GF-D8 (cell line): ENCODE measurements around the gene GABRR3.

Experiments used
- DNase-seq: peaks from one replicate; lab custom pipeline; 2025; lab: John Stamatoyannopoulos, UW

The GABRR3 gene

DNA sequence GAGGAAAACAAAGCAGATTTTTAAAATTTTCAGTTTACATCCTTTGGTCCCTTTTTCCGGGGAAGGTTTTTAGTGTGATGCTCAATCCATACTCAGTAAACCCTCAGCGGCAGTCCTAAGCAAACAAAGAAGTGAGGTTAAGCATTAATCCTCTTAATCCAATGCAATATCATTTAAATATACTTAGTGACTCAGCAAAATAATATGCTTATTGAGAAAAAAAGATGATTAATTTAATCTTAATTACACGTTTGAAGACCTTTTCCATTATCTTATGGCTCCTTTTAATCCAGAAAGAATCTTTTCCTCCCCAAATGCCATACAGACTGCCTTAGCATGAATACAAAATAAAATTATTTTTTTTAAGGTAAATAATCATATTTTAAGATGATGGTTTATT is at the start of gene GABRR3:
Gene GABRR3, minus strand, starts transcription at position 108 of the 400 bp plus-strand sequence. CDS start 328 bp downstream, outside the sequence.
- DNase-seq = no peak

DNA sequence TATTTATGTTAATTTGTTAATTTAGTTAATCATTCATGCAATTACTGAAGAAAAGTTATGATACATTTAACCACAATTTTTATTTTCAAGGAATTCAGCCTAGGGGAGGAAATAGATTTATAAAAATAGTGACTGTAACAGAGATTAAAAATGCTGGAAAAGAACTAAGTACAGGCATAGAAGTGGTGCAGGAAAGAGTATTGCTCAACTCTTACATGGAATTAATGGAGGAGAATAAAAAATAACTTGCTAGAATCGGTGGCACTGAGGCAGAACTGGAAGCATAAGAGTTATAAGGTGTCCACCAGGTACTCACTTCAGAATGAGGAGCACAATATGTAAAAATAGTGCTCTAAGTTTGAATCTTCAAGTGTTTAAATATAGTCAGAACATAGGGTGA is 38.4 kb upstream of the GABRR3 start:
- no peak for DNase-seq

DNA sequence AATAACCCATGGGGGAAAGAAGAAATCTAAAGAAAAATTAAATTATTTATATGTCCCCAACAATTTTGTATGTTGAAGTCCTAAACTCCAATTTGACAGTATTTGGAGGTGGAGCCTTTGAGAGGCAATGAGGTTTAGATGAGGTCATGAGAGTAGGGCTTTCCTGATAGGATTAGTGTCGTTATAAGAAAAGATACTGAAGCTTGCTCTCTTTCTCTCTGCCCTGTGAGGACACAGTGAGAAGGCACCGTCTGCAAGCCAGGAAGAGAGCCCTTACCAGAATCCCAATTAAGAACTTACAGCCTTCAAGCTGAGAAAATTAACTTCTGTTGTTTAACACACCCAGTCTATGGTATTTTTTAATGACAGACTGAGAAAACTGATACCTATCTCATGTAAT is 35.7 kb upstream of the GABRR3 start:
- DNase-seq = no peak

DNA sequence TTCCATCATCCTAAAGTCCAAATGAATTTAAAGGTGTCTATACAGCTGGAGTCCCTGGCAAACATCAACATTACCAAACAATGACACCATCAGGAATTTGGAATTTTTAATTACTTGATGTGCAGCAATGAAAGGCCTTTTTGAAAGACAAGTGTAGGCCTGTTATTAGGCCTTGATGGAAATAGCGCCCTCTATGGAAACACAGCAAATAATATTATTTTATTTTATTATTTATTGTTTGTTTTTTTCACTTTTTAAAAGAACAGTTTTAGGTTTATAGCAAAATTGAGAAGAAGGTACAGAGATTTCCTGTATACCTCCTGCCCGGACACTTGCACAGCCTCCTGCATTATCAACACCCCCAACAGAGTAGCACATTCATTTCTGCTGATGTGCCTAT is 33.7 kb upstream of the GABRR3 start:
- DNase-seq = no peak

DNA sequence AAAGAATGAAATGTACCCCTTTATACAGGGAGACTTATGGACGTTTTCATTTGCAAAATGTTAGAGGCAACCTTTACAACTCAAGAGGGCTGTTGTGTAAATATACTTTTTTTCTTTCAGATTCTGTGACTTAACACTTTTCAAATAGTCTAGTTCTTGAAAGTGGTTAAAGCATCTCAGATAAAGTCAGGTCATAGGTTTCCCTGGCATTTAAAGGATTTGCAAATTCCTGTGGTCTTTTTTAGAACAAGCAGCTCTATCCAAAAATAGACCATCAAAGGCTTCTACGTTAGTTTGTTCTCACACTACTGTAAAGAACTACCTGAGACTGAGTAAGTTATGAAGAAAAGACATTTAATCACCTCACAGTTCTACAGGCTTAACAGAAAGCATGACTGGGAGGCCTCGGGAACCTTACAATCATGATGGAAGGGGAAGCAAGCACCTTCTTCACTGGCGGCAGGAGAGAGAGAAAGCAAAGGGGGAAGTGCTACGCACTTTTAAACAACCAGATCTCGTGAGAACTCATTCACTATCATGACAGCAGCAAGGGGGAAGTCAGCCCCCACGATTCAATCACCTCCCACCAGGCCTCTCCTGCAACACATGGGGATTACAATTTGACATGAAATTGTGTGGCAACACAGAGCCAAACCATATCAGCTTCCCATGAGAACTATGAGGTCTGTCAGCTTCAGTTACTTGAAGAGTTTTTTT is 23.3 kb upstream of the GABRR3 start:
- peak; percentile 4 for DNase-seq

DNA sequence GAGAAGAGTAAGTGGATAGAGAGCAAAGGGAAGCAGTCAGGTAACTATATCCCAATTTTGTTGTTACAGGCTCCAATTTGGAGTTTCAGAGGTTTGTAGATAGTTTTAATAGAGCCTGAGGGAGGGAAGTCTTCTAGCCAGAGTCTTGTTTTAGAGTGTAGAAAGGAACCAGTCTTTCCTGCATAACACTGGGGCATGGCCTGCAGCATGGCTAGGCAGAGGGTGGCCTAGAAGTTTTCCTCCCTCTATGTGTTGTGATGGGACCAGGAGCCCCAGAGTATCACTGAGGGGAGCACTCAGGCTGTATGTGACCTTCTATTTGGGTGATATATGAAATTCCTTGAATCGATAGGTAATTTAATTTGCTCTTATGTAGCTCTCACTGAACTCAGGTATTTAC is 22.5 kb upstream of the GABRR3 start:
- DNase-seq = no peak

DNA sequence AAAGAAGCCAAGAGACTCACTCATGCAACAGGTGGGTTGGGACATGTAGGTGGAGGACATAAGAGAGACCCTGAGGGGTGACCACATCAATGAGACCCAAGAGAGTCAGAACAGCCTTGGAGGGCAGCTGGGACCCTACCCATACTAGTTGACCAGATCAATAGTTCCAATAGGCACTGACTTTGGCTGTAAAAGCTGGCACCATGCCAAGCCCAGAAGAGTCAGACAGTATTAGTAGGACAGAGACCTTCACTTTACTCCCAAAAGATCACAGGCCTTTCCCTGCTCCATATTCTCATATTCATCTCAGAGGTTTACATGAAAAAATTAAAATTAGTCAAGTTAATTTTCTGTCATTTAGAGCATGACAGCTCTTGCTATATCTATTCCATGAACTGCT is 20.9 kb upstream of the GABRR3 start:
- no peak for DNase-seq

DNA sequence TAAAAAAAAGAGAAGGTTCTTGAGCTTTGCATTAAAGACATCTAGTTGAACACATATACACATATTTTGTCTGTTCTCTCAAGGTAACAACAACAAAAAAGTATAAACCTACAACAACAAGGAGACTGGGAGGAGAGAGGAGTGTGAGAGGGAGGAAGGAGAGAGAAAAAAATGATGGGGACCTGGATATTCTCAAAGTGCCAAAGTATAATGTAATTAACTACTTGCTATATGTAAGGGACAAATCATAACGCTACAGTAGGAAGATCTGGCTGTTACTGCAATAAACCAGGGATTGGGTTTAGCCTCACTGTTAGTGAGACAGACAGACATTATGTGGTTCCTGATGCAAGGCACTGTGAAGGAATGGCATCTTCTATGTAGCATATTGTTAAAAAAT is 14.2 kb upstream of the GABRR3 start:
- DNase-seq = no peak

DNA sequence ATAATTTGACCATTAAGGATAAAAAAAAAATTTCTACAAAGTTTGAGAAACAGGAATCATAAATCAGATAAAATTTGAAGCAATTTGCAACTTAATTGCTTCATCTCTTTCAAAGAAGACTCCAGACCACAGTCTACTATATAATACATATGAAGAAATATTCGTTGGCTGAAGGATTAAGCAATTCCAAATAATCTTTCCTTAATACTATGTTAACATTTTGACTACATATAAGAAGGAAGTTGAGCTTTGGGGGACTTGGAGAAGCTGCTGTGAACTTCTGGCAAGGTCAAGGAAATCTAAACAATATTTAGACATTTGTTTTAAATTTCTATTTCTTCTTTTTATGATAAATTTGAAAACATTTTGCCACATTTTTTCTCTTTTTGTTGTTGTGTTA is 13.5 kb upstream of the GABRR3 start:
- DNase-seq = peak; percentile 71

DNA sequence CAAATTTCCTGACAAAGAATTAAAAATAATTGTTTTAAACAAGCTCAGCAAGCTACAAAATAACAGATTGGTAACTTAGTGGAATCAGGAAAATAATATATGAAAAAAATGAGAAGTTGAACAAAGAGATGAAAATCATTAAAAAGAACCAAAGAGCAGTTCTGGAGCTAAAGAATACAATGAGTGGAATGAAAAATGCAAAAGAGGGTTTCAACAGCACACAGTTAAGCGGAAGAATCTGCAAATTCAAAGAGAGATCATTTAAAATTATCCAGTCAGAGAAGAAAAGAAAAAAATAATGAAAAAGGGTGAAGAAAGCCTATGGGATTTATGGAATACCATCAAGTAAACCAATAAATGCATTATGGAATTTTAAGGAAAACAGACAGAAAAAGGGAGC is 6.2 kb upstream of the GABRR3 start:
- no peak for DNase-seq

DNA sequence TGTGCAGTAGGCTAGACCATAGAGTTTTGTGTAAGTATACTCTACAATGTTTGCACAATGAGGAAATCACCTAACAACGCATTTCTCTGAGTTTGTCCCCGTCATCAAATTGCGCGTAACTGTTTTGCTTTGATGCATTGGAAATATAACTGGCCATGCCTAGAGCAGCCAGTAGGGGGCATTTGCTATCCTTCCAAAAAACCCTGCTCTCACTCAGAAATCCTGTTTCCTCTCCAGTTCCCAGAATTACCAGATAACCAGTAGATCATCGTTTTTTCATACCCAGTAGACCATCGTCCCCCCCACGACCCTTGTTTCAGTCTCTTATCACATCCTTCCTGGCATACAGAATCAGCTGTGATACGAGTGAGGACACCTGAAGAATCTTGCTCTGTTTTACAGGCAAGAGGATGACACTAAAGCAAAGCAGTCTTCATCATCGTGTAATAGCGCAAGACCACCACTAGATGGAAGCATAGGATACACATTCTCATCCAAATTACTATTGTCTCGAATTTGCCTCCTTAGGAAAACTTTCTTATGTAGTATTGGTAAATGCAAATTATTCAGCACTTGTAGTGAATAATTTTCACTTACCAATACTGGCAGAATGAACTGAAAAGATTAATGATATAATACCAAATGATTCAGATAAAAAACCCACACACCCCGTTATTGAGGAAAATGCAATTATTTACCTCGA is 4.4 kb upstream of the GABRR3 start:
- peak; percentile 29 for DNase-seq

DNA sequence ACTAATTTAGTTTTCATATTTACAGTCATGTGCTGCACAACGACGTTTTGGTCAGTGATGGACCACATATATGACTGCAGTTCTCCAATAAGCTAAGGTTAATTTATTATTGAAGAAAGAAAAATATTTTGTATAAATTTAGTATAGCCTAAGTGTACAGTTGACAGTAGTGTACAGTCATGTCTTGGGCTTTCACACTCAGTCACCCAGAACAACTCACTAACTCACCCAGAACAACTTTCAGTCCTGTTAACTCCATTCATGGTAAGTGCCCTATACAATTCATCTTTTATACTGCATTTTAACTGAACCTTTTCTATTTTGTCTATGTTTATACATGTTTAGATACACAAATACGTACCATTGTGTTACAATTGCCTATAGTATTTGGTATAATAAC is 3.8 kb upstream of the GABRR3 start:
- DNase-seq = no peak

DNA sequence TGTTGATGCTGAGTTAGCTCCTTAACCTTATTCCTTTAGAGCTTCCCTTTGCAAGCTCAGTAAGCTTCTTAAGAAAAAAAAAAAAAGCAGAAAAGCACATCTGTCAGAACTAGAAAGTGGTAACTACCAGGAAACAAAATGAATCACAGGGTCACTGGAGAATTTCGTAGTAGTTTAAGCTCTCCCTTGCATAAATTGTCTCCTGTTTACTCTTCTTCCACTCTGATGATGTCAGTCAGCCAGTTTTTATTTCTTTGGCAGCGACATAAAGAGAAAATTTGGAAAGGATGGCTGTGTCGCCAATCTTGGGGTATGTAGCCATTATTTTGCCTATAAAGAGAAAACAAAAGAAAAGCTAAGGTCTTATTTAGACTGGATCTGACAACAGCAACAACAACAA is 3.2 kb upstream of the GABRR3 start:
- no peak for DNase-seq

DNA sequence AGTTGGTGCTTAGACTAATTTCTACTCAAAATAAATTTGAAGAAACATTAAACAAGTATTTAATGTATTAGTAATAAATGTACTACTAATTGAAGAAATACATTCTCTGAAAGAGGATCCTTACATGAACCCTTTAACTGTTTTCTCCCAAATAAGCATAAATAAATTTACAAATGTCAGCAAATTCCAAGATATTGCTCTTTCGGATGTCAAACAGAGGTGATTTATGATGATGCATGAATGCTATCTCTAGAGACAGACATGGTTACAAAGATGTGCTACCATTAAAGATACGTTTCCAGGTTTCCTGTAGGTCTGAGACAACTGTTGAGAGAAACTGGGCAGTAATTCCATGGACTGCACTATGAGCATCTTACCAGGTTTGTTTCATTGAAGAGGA is 629 bp downstream of the GABRR3 start:
- DNase-seq = no peak

DNA sequence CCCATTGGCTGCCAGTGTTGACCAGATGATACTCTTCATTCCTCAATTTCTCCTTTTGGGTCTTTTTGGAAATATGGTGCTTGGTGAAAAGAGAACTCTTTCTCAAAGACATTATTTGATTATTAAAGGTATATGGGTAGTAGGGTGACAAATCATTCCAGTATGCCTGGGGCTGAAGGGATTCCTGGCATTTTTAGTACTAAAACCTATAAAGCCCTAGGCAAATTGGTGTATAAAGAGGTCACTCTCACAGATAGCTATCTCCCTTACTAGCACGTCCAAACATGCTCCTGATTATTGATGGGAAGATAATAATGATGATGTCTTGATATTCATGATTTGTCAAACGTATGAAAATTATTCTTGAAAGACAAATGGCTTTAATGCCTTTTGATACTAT is 1.1 kb downstream of the GABRR3 start:
- no peak for DNase-seq

DNA sequence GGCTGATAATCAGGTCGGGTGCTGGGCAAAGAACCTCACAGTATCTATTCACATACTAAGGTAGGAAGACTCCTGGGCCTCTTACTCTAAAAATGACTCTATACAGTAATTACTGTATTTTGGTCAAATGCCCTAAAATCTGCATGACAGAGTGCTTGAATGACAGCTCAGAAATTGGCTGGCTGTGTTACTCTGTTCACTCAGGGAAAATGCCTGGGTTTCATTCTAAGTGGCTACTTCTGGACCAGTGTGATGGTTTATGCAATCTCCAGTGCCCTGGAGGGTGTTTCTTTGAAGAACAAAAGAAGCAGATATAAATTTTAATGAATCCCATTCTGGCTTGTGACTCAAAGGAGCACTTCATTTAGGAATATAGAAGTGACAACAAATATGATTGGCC is 2.2 kb downstream of the GABRR3 start:
- no peak for DNase-seq

DNA sequence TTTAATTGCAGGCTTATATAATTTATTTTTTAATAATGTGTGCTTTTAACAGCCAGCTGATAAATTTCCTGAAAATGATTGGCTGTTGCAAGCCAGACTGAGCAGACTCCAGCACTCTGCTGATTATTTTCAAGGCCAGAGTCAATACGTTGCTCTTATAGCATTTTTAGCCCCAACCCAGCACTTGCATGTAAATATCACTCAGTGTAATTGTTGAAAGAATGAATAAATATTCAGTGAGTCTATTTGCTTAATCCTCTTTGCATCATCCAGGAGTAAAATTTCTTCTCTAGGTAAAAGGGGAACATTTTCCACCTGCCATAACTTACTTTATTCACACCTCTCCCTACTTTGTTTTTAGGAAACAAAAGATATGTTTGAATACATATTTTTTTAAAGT is 2.9 kb downstream of the GABRR3 start:
- DNase-seq = no peak

DNA sequence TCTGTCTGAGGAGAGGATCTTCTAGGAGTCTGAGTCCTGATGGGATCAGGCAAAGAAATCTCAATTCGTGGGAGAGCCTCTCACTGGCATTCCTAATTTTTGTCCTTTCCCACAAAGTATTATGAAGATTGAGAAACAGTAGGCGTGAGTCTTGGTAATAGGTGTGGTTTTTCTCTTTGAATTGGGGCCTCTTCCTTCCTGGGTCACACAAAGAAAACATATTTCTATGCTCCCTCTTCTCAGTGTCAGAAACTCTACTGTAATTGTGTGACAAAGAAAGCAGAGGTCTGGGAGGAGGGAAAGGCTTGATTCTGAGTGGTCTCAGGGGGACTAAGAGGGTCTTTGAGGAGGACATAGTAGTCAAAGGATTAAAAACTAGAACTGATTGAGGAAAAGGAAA is 6.0 kb downstream of the GABRR3 start:
- DNase-seq = no peak

DNA sequence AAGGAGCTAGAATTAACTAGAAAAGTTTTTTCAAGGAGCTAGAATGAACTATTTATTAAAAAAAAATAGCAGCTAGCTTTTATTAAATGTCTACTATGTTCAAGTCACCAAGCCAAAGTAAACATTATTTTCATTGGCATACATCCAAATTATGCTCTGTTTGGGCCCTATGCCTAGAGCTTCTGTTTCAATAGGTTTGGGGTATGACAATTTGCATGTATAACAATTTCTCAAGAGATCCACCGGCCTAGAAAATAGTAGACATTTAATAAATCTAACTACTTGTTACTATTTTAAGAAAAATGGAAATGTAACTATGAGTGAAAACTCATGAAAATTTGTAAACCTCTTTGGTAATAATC is 8.0 kb downstream of the GABRR3 start:
- DNase-seq = no peak

DNA sequence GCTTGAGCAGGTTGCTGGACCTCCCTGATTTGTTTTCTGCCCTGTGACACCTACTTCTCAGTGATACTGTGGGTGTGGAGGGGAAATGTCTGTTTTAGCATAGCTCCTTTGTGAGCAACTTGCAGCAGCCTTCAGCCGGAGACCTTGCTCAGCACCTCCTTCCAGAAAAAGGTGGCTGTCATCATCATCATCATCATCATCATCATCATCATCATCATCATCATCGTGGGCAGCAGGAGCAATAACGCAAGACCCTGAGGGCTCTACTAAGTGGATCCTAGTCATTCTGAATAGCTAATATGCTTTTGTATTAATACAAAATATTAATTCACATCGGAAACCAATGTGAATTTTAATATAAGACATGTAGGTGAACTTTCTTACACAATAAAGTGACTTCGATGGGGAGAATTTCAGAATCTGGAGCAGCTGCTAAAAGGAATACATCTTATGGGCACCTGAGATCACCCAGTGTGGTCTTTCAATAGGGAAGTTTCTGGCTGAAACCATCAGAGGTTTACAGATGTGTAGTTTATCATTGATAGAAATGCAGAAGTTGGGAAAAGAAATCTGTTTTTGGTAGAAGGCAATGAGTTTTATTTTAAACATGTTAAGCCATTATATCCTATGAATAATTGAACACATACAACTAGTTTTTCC is 8.6 kb downstream of the GABRR3 start:
- no peak for DNase-seq

DNA sequence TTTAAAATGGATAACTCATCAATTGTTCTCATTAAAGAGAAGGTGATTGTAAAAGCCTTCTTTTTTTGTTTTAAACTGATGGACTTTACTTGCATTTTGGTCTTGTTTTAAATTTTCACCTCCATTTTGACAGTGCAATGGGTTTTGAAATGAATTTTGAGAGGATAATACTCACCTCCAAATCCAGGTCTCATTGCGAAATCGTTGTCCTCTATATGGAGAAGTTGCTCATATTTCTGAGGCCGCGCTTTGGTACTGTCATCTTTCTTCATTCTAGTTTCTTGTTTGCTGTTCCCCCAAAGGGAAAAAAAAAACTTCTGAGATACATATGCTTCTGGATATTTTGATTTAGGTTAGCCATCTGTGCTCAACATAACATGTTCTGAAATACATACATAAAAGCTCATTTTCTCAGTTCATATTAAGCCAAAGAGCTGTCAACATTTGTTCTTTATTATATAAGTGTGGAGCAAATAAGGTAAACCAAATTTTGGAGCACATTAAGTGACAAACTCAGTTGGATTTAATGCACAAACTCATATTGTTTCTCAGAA is 9.6 kb downstream of the GABRR3 start:
- no peak for DNase-seq

DNA sequence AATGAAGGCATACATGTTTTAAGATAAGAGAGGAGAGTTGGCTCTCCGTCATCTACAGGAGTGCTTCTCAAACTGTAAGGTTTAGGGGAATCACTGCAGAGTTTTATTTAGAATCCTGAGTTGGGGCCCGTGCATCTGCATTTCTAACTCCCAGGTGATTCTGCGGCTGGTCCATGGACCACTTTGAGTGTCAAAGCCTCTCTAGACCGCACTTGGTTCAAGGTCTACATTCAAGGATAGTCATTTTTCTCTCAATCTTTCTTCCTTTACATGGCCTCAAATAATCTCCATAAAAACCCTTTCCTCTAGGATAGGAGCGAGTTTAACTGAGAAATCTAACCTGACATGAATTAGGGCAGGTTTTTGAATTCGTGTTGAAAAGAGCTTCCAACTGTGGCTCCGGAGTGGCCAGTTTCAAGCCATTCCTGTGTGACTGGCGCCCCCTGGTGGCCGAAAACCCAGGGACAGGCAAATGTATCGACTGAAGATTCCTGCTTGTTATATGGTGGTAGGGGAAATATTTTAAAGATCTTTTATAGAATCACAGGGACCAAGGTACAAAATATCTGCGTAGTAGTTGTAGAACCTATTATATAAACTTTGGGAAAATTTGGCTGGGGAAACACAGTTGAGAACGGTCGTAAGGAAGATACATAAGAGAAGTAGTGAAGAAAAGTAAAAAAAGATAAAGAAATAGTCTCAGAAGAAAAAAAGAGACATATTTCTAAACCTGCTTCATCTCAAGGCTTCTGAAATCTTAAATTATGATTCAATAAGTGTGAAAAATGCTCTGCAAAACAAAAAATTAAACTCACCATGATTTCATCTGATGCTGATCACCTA is 11.9 kb downstream of the GABRR3 start:
- DNase-seq = no peak
